GM12878 (cell line): ENCODE results near the gene B3GNT9.

ENCODE experiments used
- BACH1 ChIP-seq: fragments of 450-650 bp; IDR thresholded peaks from 2 replicates; pipeline ENCODE4 v1.6.1; 2017; ENCODE audit warnings: mild to moderate bottlenecking, borderline replicate concordance
- EP300 ChIP-seq, 2 experiments: fragments of 150-350 bp in 1 of 2; IDR thresholded peaks; 2 replicates each; pipeline ENCODE4 v1.6.1; 2011 to 2012; ENCODE audit warnings: low read depth in 2 of 2, low read length in 2 of 2, borderline replicate concordance in 1 of 2, improper control_type of control experiment in 1 of 2, inconsistent platforms in 1 of 2; ENCODE audit not compliant: control insufficient read depth in 1 of 2
- GABPA ChIP-seq: IDR thresholded peaks from 2 replicates; pipeline ENCODE4 v1.6.1; 2014; ENCODE audit warnings: antibody characterized with exemption, low read depth, mild to moderate bottlenecking, inconsistent platforms
- NFYB ChIP-seq: IDR thresholded peaks from 2 replicates; pipeline ENCODE4 v1.6.1; 2011; ENCODE audit warnings: low read depth, mild to moderate bottlenecking, low read length, improper control_type of control experiment, moderate library complexity; ENCODE audit not compliant: insufficient read depth
- POLR2A ChIP-seq: IDR thresholded peaks from 2 replicates; pipeline ENCODE4 v1.6.1; 2011; ENCODE audit warnings: low read depth, mild to moderate bottlenecking, low read length
- POLR2AphosphoS2 ChIP-seq: IDR thresholded peaks from 2 replicates; pipeline ENCODE4 v1.6.1; 2011; ENCODE audit warnings: low read depth, mild to moderate bottlenecking, low read length, improper control_type of control experiment, moderate library complexity
- TCF12 ChIP-seq: IDR thresholded peaks from 2 replicates; pipeline ENCODE4 v1.6.1; 2011; ENCODE audit warnings: low read depth, mild to moderate bottlenecking, low read length
- TF ChIP-seq, protein P1 (sequence below): fragments of 450-650 bp; IDR thresholded peaks from 2 replicates; pipeline ENCODE4 v1.6.1; 2017; ENCODE audit warnings: mild to moderate bottlenecking
- TF ChIP-seq, protein P2 (sequence below), 3 experiments: IDR thresholded peaks in 2 of 3; conservative IDR thresholded peaks in 1 of 3; 2 replicates each; pipeline ENCODE4 v1.5.1; 2011; ENCODE audit warnings: low read depth in 3 of 3, low read length in 3 of 3, mild to moderate bottlenecking in 3 of 3, control low read depth in 2 of 3, moderate library complexity in 2 of 3, inconsistent platforms in 1 of 3, mixed read lengths in 1 of 3; ENCODE audit not compliant: control insufficient read depth in 2 of 3, insufficient read depth in 1 of 3; ENCODE audit errors: extremely low read depth in 1 of 3
- TF ChIP-seq, protein P3 (sequence below): IDR thresholded peaks from 2 replicates; pipeline ENCODE4 v1.6.1; 2012; ENCODE audit warnings: low read depth, low read length, improper control_type of control experiment

DNA sequence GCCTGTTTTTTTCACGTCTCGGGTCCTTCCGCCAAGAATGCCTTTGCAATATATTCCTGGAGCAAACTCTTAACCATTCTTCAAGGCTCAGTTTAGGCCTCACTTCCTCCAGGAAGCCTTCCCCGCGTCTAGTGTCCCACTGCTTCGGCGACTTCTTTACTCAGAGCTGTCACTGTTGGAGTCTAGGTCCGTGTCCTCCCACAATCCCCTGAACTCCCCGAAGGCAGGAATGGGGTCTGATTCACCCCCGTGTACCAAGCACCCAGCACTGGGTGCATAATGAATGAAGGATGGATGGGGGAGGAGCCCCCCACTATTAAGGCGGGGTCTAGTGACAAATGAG is 32.5 kb upstream of the B3GNT9 start:
- no peak for TF ChIP-seq TCF12
- TF ChIP-seq POLR2A: no peak
- TF ChIP-seq, protein P1, sequence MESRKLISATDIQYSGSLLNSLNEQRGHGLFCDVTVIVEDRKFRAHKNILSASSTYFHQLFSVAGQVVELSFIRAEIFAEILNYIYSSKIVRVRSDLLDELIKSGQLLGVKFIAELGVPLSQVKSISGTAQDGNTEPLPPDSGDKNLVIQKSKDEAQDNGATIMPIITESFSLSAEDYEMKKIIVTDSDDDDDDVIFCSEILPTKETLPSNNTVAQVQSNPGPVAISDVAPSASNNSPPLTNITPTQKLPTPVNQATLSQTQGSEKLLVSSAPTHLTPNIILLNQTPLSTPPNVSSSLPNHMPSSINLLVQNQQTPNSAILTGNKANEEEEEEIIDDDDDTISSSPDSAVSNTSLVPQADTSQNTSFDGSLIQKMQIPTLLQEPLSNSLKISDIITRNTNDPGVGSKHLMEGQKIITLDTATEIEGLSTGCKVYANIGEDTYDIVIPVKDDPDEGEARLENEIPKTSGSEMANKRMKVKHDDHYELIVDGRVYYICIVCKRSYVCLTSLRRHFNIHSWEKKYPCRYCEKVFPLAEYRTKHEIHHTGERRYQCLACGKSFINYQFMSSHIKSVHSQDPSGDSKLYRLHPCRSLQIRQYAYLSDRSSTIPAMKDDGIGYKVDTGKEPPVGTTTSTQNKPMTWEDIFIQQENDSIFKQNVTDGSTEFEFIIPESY: no peak
- TF ChIP-seq GABPA: no peak
- no peak for TF ChIP-seq POLR2AphosphoS2
- TF ChIP-seq, protein P2, sequence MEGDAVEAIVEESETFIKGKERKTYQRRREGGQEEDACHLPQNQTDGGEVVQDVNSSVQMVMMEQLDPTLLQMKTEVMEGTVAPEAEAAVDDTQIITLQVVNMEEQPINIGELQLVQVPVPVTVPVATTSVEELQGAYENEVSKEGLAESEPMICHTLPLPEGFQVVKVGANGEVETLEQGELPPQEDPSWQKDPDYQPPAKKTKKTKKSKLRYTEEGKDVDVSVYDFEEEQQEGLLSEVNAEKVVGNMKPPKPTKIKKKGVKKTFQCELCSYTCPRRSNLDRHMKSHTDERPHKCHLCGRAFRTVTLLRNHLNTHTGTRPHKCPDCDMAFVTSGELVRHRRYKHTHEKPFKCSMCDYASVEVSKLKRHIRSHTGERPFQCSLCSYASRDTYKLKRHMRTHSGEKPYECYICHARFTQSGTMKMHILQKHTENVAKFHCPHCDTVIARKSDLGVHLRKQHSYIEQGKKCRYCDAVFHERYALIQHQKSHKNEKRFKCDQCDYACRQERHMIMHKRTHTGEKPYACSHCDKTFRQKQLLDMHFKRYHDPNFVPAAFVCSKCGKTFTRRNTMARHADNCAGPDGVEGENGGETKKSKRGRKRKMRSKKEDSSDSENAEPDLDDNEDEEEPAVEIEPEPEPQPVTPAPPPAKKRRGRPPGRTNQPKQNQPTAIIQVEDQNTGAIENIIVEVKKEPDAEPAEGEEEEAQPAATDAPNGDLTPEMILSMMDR (IDR thresholded peaks at IDR 0.05 in 2 of 3, conservative IDR thresholded peaks at IDR 0.05 in 1 of 3; ENCODE audit: control insufficient read depth in 2 of 3, extremely low read depth in 1 of 3, insufficient read depth in 1 of 3, low read depth in 3 of 3, low read length in 3 of 3): no peak
- no peak for TF ChIP-seq NFYB
- TF ChIP-seq BACH1: no peak
- TF ChIP-seq, protein P3, sequence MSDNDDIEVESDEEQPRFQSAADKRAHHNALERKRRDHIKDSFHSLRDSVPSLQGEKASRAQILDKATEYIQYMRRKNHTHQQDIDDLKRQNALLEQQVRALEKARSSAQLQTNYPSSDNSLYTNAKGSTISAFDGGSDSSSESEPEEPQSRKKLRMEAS: no peak
- no peak for TF ChIP-seq EP300 (IDR thresholded peaks at IDR 0.05; ENCODE audit: borderline replicate concordance in 1 of 2, control insufficient read depth in 1 of 2, low read depth in 2 of 2, low read length in 2 of 2)
